Measurements from ENCODE around the gene GFER. TPM values are rescaled to one million over a fixed set of nuclear protein-coding genes. Genes with fewer than 3 reads are reported as not detected.

Gene GFER
- total and polyA plus RNA-seq, 2 of the 8 experiments (the other 6 are each of a cell fraction or from before 2014, with no cell fraction given): 17.7 to 37.9 TPM

DNA sequence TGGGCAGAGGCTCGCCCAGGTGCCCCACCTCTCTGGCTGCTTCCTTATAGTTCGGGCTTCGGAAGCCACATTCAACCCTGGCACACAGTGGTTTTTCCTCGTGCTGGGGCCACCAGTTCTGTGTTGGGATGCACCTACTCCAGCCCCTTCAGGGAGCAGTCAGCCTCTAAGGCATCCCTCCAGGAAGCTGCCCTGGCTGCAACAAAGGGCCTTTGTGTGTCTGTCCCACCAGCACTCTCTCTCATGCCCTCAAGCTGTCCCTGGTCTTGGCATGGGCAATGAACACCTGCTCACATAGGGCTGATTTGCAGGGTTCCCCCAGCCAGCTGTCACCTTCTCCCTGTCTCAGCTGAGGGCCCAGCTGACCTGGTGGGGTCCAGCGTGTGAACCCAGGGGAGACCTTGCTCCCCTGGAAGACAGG is 2.0 kb upstream of the GFER start:
- Histone ChIP-seq H3K27me3 (replicated peaks in 1 of 4; ENCODE audit: control insufficient read depth in 3 of 4, extremely low read depth in 1 of 4, insufficient read depth in 3 of 4, low read length in 3 of 4) (peaks cover 8 to 40% (median 39%) of the 10 kb centered on the region in 4 experiments; a peak in 6 of 7 replicates), H3K4ac (replicated peaks; ENCODE audit: insufficient read length, low read depth, low read length) (no peak overlapping the region), H3K79me1 (ENCODE audit: low read depth, low read length) (no peaks in the 10 kb centered on the region), H3K23me2 (ENCODE audit: low read depth, low read length) (peaks cover 26% of the 10 kb centered on the region), H3K79me2 (ENCODE audit: control insufficient read depth in 1 of 2, insufficient read depth in 2 of 2, low read length in 2 of 2) (peaks cover 0 to 9% of the 10 kb centered on the region in 2 experiments; a peak in 1 of 4 replicates), H4K8ac (ENCODE audit: extremely low read depth, insufficient read depth, low read length) (no peak overlapping the region), H3K56ac (replicated peaks; ENCODE audit: insufficient read length, low read depth, low read length) (no peak overlapping the region), H3K4me1 (replicated peaks in 1 of 4; ENCODE audit: control insufficient read depth in 3 of 4, insufficient read depth in 4 of 4, low read length in 3 of 4) (peaks cover 3 to 40% (median 27%) of the 10 kb centered on the region in 4 experiments), H3K23ac (ENCODE audit: insufficient read length) (no peak overlapping the region), H3K9ac (replicated peaks in 1 of 4; ENCODE audit: extremely low read depth in 1 of 4, low read depth in 3 of 4, low read length in 3 of 4) (no peak overlapping the region), H2BK5ac (ENCODE audit: low read depth, low read length) (no peak overlapping the region), H4K91ac (replicated peaks; ENCODE audit: insufficient read length, low read length) (no peak overlapping the region), H4K5ac (ENCODE audit: insufficient read length, low read depth, low read length) (no peak overlapping the region), H2AK5ac (ENCODE audit: low read depth, low read length) (no peak overlapping the region), H3K4me3 (ENCODE audit: extremely low read depth in 1 of 4, insufficient read depth in 2 of 4, low read depth in 3 of 4, low read length in 4 of 4) (no peak overlapping the region), H2BK15ac (ENCODE audit: low read length) (peak overlapping the region; percentile 61; the same call in 1 of the 2 replicates), H2AFZ (ENCODE audit: low read length) (no peak overlapping the region), H3K9me3 (ENCODE audit: insufficient read depth in 2 of 2, low read depth in 1 of 2, low read length in 1 of 2) (no peaks in the 10 kb centered on the region), H3K36me3 (ENCODE audit: control insufficient read depth in 2 of 4, insufficient read depth in 4 of 4, low read length in 3 of 4) (peaks cover 2 to 14% (median 6%) of the 10 kb centered on the region in 4 experiments; a peak in 5 of 8 replicates), H4K20me1 (replicated peaks in 1 of 2; ENCODE audit: control insufficient read depth in 1 of 2, insufficient read depth in 2 of 2, low read length in 2 of 2) (peaks cover 0 to 12% of the 10 kb centered on the region in 2 experiments), H3K4me2 (ENCODE audit: insufficient read depth in 1 of 2, low read depth in 2 of 2, low read length in 2 of 2) (peak overlapping the region in 1 of 2 experiments; percentile 91; a peak in 1 of 4 replicates), H3K14ac (ENCODE audit: insufficient read length) (no peak overlapping the region), H2BK20ac (ENCODE audit: low read length) (no peak overlapping the region), H2BK12ac (ENCODE audit: low read depth, low read length) (no peak overlapping the region), H2BK120ac (replicated peaks; ENCODE audit: low read depth, low read length) (no peak overlapping the region), H3K18ac (ENCODE audit: extremely low read depth, low read length) (no peak overlapping the region), H3K27ac (ENCODE audit: low read depth, low read length) (no peak overlapping the region)
- WGBS, 2 experiments (ENCODE audit: extremely low coverage in 1 of 2, insufficient coverage in 1 of 2, insufficient read length in 1 of 2, insufficient replicate concordance in 2 of 2, low coverage in 1 of 2, low lambda C conversion rate in 2 of 2, missing lambda C conversion rate in 1 of 2): 57% methylated on average over 5 of the region's 5 CpGs; no CpG with 5 or more reads in 1 of the 2 experiments
- FAIRE-seq (no peak), DNase-seq (ENCODE audit: low read depth in 1 of 2, low spot score in 2 of 2) (no peak)
- CTCF ChIA-PET (ENCODE audit: partially characterized antibody): interaction anchor here (0.9 to 3.1 kb wide), 8 partner anchors 9 to 30 kb away, joined by 3 to 9 read pairs (median 4); no protein-coding TSS in a partner anchor
- POLR2A ChIA-PET (ENCODE audit: partially characterized antibody): interaction anchor here (0.8 to 28.2 kb wide), 10 partner anchors 9 to 199 kb away, joined by 3 to 736 read pairs (median 4); partner anchors contain the start of genes NDUFB10, NUBP2, RNF151 and RPS2
- TF ChIP-seq E2F6 (IDR thresholded peaks at IDR 0.05) (no peak), EGR1 (IDR thresholded peaks at IDR 0.05; ENCODE audit: borderline replicate concordance, low read depth, low read length) (no peak), GTF2F1 (IDR thresholded peaks at IDR 0.05; ENCODE audit: borderline replicate concordance, low read depth, low read length) (no peak), KDM1A (IDR thresholded peaks at IDR 0.05; ENCODE audit: borderline replicate concordance, low read length) (no peak), ZNF274 (IDR thresholded peaks at IDR 0.05; ENCODE audit: borderline replicate concordance, extremely low read depth, low read length) (no peak), RNF2 (IDR thresholded peaks at IDR 0.05; ENCODE audit: borderline replicate concordance, low read depth, low read length, missing control alignments, poor library complexity, severe bottlenecking) (no peak), CEBPB (IDR thresholded peaks at IDR 0.05; ENCODE audit: low read depth, low read length) (no peak), CREB1 (IDR thresholded peaks at IDR 0.05) (no peak), TEAD4 (IDR thresholded peaks at IDR 0.05; ENCODE audit: low read depth, low read length) (no peak)
